Measurements from ENCODE around the gene MLX.
"Not testable (repeated sequence)": the region's sequence is repeated elsewhere in the genome, so short reads cannot be mapped to it uniquely, and the experiment has no call there.

The MLX gene

GRCh38 chr17:42537156-42537805 lies 29.6 kb upstream of the MLX start:
- peak overlapping the region; percentile 86 for H3K27ac ChIP-seq

GRCh38 chr17:42537826-42538451 lies 29.0 kb upstream of the MLX start:
- H3K27ac ChIP-seq = no peak overlapping the region
- no peak for TF ChIP-seq CTCF (conservative IDR thresholded peaks at IDR 0.05)

More at GRCh38 chr17:42537156-42537805, 29.6 kb upstream of the MLX start:
- TF ChIP-seq CTCF (conservative IDR thresholded peaks at IDR 0.05) = no peak

GRCh38 chr17:42538482-42538881 lies 28.4 kb upstream of the MLX start:
- no peak for TF ChIP-seq CTCF (conservative IDR thresholded peaks at IDR 0.05)

GRCh38 chr17:42540558-42540957 lies 26.3 kb upstream of the MLX start:
- not testable (repeated sequence) for H3K27ac ChIP-seq

More at GRCh38 chr17:42538482-42538881, 28.4 kb upstream of the MLX start:
- no peak overlapping the region for H3K27ac ChIP-seq

GRCh38 chr17:42541041-42541833 lies 25.7 kb upstream of the MLX start:
- TF ChIP-seq CTCF (conservative IDR thresholded peaks at IDR 0.05) = no peak
- peak overlapping the region; percentile 10; the same call in 1 of the 2 replicates for H3K27ac ChIP-seq

- H3K27ac ChIP-seq = no peak overlapping the region
- TF ChIP-seq CTCF (conservative IDR thresholded peaks at IDR 0.05) = no peak
Measured at GRCh38 chr17:42543190-42544079, 23.5 kb upstream of the MLX start.

- H3K27ac ChIP-seq = no peak overlapping the region
- TF ChIP-seq CTCF (conservative IDR thresholded peaks at IDR 0.05) = no peak
Measured at GRCh38 chr17:42544874-42545283, 22.0 kb upstream of the MLX start.

GRCh38 chr17:42545755-42546505 lies 21.0 kb upstream of the MLX start:
- H3K27ac ChIP-seq = not testable (repeated sequence)
